A673 (cell line): ENCODE measurements around the gene PLA2G4F.

Experiments
- EZH2 ChIP-seq: fragments of 200-600 bp; sonication (generic); IDR thresholded peaks from 2 replicates; pipeline ENCODE4 v1.6.1; 2017; ENCODE audit warnings: borderline replicate concordance, low read depth, mild to moderate bottlenecking, mixed read lengths, antibody characterized with exemption, low read length; ENCODE audit not compliant: poor library complexity, severe bottlenecking
- TF ChIP-seq, protein P1 (sequence below): fragments of 300-800, 200-600 bp; sonication (generic); conservative IDR thresholded peaks from 2 replicates; pipeline ENCODE4 v1.5.1; 2017; ENCODE audit warnings: low read depth, mild to moderate bottlenecking, antibody characterized with exemption, low read length, moderate library complexity, mixed read lengths

GRCh38 chr15:42130246-42130986 lies 26.0 kb downstream of the PLA2G4F start:
- TF ChIP-seq, protein P1, sequence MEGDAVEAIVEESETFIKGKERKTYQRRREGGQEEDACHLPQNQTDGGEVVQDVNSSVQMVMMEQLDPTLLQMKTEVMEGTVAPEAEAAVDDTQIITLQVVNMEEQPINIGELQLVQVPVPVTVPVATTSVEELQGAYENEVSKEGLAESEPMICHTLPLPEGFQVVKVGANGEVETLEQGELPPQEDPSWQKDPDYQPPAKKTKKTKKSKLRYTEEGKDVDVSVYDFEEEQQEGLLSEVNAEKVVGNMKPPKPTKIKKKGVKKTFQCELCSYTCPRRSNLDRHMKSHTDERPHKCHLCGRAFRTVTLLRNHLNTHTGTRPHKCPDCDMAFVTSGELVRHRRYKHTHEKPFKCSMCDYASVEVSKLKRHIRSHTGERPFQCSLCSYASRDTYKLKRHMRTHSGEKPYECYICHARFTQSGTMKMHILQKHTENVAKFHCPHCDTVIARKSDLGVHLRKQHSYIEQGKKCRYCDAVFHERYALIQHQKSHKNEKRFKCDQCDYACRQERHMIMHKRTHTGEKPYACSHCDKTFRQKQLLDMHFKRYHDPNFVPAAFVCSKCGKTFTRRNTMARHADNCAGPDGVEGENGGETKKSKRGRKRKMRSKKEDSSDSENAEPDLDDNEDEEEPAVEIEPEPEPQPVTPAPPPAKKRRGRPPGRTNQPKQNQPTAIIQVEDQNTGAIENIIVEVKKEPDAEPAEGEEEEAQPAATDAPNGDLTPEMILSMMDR = no peak
- TF ChIP-seq EZH2 = no peak
